NT2/D1 (cell line): ENCODE data around the gene TLR3.

ENCODE experiments used
- DNase-seq: peaks from one replicate; pipeline ENCODE4 v3.0.0-alpha.2; 2011; ENCODE audit warnings: low read depth, low spot score
- H3K27me3 ChIP-seq: 2 replicates; pipeline ENCODE4 v1.6.0; 2011; ENCODE audit warnings: mild to moderate bottlenecking; ENCODE audit not compliant: insufficient read length, insufficient read depth
- H3K36me3 ChIP-seq: 2 replicates; pipeline ENCODE4 v1.6.1; 2011; ENCODE audit warnings: mild to moderate bottlenecking, low read length, mixed read lengths; ENCODE audit not compliant: insufficient read depth, insufficient read length
- H3K4me1 ChIP-seq: 2 replicates; pipeline ENCODE4 v1.5.1; 2011; ENCODE audit not compliant: insufficient read depth, insufficient read length
- H3K4me3 ChIP-seq: 2 replicates; pipeline ENCODE4 v1.5.1; 2011; ENCODE audit warnings: low read depth; ENCODE audit not compliant: insufficient read length
- H3K9ac ChIP-seq: 2 replicates; pipeline ENCODE4 v1.6.0; 2011; ENCODE audit warnings: low read depth; ENCODE audit not compliant: insufficient read length
- H3K9me3 ChIP-seq: 2 replicates; pipeline ENCODE4 v1.5.1; 2011; ENCODE audit warnings: mild to moderate bottlenecking, low read length; ENCODE audit not compliant: insufficient read depth
- SUZ12 ChIP-seq: IDR thresholded peaks from 2 replicates; pipeline ENCODE4 v1.6.1; 2011; ENCODE audit not compliant: insufficient read length, insufficient read depth; ENCODE audit errors: extremely low read depth
- YY1 ChIP-seq: IDR thresholded peaks from 2 replicates; pipeline ENCODE4 v1.6.1; 2011; ENCODE audit not compliant: insufficient read length, insufficient read depth
- ZNF274 ChIP-seq: IDR thresholded peaks from 2 replicates; pipeline ENCODE4 v1.6.1; 2011; ENCODE audit warnings: mild to moderate bottlenecking, low read depth, low read length

Gene TLR3

GRCh38 chr4:186051096-186051495 is 17.9 kb upstream of the TLR3 start:
- TF ChIP-seq ZNF274 (no peak), YY1 (no peak), SUZ12 (no peak)
- H3K9me3 ChIP-seq: no peaks in the 10 kb centered on the region
- DNase-seq: no peak
- H3K4me1 ChIP-seq: no peaks in the 10 kb centered on the region
- no peaks in the 10 kb centered on the region for H3K27me3 ChIP-seq
- H3K9ac ChIP-seq: no peak overlapping the region
- no peak overlapping the region for H3K4me3 ChIP-seq
- no peaks in the 10 kb centered on the region for H3K36me3 ChIP-seq

- H3K4me1 ChIP-seq: no peaks in the 10 kb centered on the region
- H3K4me3 ChIP-seq: no peak overlapping the region
- no peak overlapping the region for H3K9ac ChIP-seq
- DNase-seq: no peak
- no peaks in the 10 kb centered on the region for H3K36me3 ChIP-seq
- H3K9me3 ChIP-seq: no peaks in the 10 kb centered on the region; the same call in 1 of the 2 replicates
- H3K27me3 ChIP-seq: no peaks in the 10 kb centered on the region
- no peak for TF ChIP-seq YY1
- TF ChIP-seq SUZ12: no peak
- no peak for TF ChIP-seq ZNF274
These were observed 10.5 kb upstream of the TLR3 start for GRCh38 chr4:186058253-186058979.

GRCh38 chr4:186058980-186059316 is 10.0 kb upstream of the TLR3 start:
- no peaks in the 10 kb centered on the region for H3K27me3 ChIP-seq
- DNase-seq: no peak
- TF ChIP-seq YY1 (no peak), ZNF274 (no peak), SUZ12 (no peak)
- no peaks in the 10 kb centered on the region for H3K36me3 ChIP-seq
- no peaks in the 10 kb centered on the region for H3K4me1 ChIP-seq
- H3K9me3 ChIP-seq: no peaks in the 10 kb centered on the region; the same call in 1 of the 2 replicates
- H3K4me3 ChIP-seq: no peak overlapping the region
- H3K9ac ChIP-seq: no peak overlapping the region

GRCh38 chr4:186061921-186062320 is 7.0 kb upstream of the TLR3 start:
- Histone ChIP-seq H3K4me1 (no peaks in the 10 kb centered on the region), H3K9ac (no peak overlapping the region), H3K36me3 (no peaks in the 10 kb centered on the region), H3K4me3 (no peak overlapping the region), H3K27me3 (no peaks in the 10 kb centered on the region), H3K9me3 (no peaks in the 10 kb centered on the region; the same call in 1 of the 2 replicates)
- no peak for DNase-seq
- TF ChIP-seq SUZ12 (no peak), YY1 (no peak), ZNF274 (no peak)

- no peaks in the 10 kb centered on the region for H3K27me3 ChIP-seq
- no peak for DNase-seq
- no peaks in the 10 kb centered on the region for H3K36me3 ChIP-seq
- TF ChIP-seq SUZ12: no peak
- TF ChIP-seq YY1: no peak
- TF ChIP-seq ZNF274: no peak
- no peaks in the 10 kb centered on the region for H3K9me3 ChIP-seq
- no peaks in the 10 kb centered on the region for H3K4me1 ChIP-seq
- no peak overlapping the region for H3K4me3 ChIP-seq
- H3K9ac ChIP-seq: no peak overlapping the region
These were observed 1.1 kb upstream of the TLR3 start for GRCh38 chr4:186067757-186068385.

- Histone ChIP-seq H3K9me3 (no peaks in the 10 kb centered on the region), H3K36me3 (no peaks in the 10 kb centered on the region), H3K4me3 (no peak overlapping the region), H3K9ac (no peak overlapping the region), H3K4me1 (no peaks in the 10 kb centered on the region), H3K27me3 (no peaks in the 10 kb centered on the region)
- no peak for TF ChIP-seq SUZ12
- TF ChIP-seq YY1: no peak
- DNase-seq: no peak
These were observed 773 bp downstream of the TLR3 start for GRCh38 chr4:186069729-186070128.

- H3K9ac ChIP-seq: no peak overlapping the region
- H3K4me1 ChIP-seq: no peaks in the 10 kb centered on the region
- no peaks in the 10 kb centered on the region for H3K9me3 ChIP-seq
- DNase-seq: no peak
- TF ChIP-seq SUZ12 (no peak), ZNF274 (no peak), YY1 (no peak)
- H3K36me3 ChIP-seq: no peaks in the 10 kb centered on the region
- H3K4me3 ChIP-seq: no peak overlapping the region
- no peaks in the 10 kb centered on the region for H3K27me3 ChIP-seq
These were observed 3.6 kb downstream of the TLR3 start for GRCh38 chr4:186072516-186072915.

- H3K9me3 ChIP-seq: no peaks in the 10 kb centered on the region
- H3K4me1 ChIP-seq: no peaks in the 10 kb centered on the region
These were observed 5.2 kb downstream of the TLR3 start for GRCh38 chr4:186074189-186074588.

More at GRCh38 chr4:186074189-186074588, 5.2 kb downstream of the TLR3 start:
- Histone ChIP-seq H3K4me3 (no peak overlapping the region), H3K9ac (no peak overlapping the region), H3K27me3 (no peaks in the 10 kb centered on the region), H3K36me3 (no peaks in the 10 kb centered on the region)
- TF ChIP-seq SUZ12: no peak
- no peak for TF ChIP-seq YY1
- no peak for TF ChIP-seq ZNF274
- DNase-seq: no peak
